GM23248 (cell line): ENCODE results near the gene AJAP1.

Source experiments
- EZH2 ChIP-seq: fragments of 200-600 bp; sonication (generic); IDR thresholded peaks from 2 replicates; pipeline ENCODE4 v1.6.1; 2018; ENCODE audit warnings: antibody characterized with exemption, mild to moderate bottlenecking; ENCODE audit not compliant: insufficient read depth, poor library complexity, severe bottlenecking
- EZH2phosphoT487 ChIP-seq: fragments of 200-600 bp; sonication (generic); IDR thresholded peaks from 2 replicates; pipeline ENCODE4 v1.6.1; 2018; ENCODE audit warnings: antibody characterized with exemption, moderate library complexity, mild to moderate bottlenecking, low read depth; ENCODE audit not compliant: insufficient read depth

DNA sequence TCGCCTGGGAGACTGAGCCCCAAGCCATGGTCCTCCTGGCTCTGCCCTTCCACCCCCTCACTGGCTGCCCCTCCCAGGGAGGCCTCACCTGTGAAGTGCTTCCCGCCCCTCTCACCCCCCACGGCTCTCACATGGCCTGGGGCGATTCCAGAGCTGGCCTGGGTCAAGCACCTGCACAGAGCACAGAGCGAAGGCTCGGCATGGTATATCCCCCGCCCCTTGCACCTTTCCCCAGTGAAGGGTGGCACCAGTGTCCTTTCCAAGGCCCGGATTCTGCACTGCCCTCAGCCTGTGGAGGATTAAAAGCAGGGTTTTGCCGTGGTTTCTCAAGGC is 1.1 kb upstream of the AJAP1 start:
- TF ChIP-seq EZH2, result no peak
- no peak for TF ChIP-seq EZH2phosphoT487
